Naive thymus-derived CD8-positive, alpha-beta T cell (primary cell): ENCODE data around the gene PDE4D. TPM values are rescaled to one million over a fixed set of nuclear protein-coding genes. Genes with fewer than 3 reads are reported as not detected.
A peak's percentile ranks its signal among the peaks of the same experiment; 100 is the strongest.
"Not testable (repeated sequence)": the region's sequence is repeated elsewhere in the genome, so short reads cannot be mapped to it uniquely, and the experiment has no call there.

ENCODE experiments used
- ATAC-seq, 2 donors: fragments of 150-1000 bp; cut with Tn5 transposase in 1 of 2; sonication (Bioruptor Pico), chemical (Tn5 transposase) in 1 of 2; 1 replicate in 1 of 2; 2 replicates in 1 of 2; pipeline ENCODE4 v1.10.0; 2021; ENCODE audit warnings: mild to moderate bottlenecking in 2 of 2, moderate library complexity in 2 of 2
- POLR2A ChIA-PET: fragments of 350-600 bp; sonication (Branson Sonifier 250); formaldehyde crosslinking; loops from one replicate; lab custom pipeline; 2021; ENCODE audit warnings: antibody characterized with exemption; lab: Charles Lee
- DNase-seq, 10 donors: peaks; one replicate each; pipeline versions ENCODE4 v3.0.0 to v3.0.0-alpha.2; 2020 to 2022
- H3K27ac Mint-ChIP-seq, 10 donors: one replicate each; pipeline ENCODE4 v1.8.0; 2020 to 2022; ENCODE audit warnings: mild to moderate bottlenecking in 10 of 10, mixed read lengths in 10 of 10, moderate library complexity in 4 of 10, inconsistent platforms in 1 of 10
- H3K27me3 Mint-ChIP-seq, 5 donors: one replicate each; pipeline ENCODE4 v1.8.0; 2021 to 2022; ENCODE audit warnings: mixed read lengths in 5 of 5
- H3K36me3 Mint-ChIP-seq, 3 donors: one replicate each; pipeline ENCODE4 v1.8.0; 2020 to 2022; ENCODE audit warnings: mixed read lengths in 3 of 3, mild to moderate bottlenecking in 2 of 3, inconsistent platforms in 1 of 3
- H3K4me1 Mint-ChIP-seq, 4 donors: one replicate each; pipeline ENCODE4 v1.8.0; 2021 to 2022; ENCODE audit warnings: mixed read lengths in 4 of 4
- H3K4me3 Mint-ChIP-seq, 10 donors: one replicate each; pipeline ENCODE4 v1.8.0; 2020 to 2022; ENCODE audit warnings: mild to moderate bottlenecking in 10 of 10, mixed read lengths in 10 of 10, moderate library complexity in 6 of 10, inconsistent platforms in 1 of 10
- H3K9me3 Mint-ChIP-seq, 9 donors: one replicate each; pipeline ENCODE4 v1.8.0; 2020 to 2022; ENCODE audit warnings: mixed read lengths in 9 of 9, mild to moderate bottlenecking in 3 of 9, inconsistent platforms in 1 of 9, moderate library complexity in 1 of 9
- polyA plus RNA-seq, 3 donors: library from polyadenylated mRNA; unstranded; fragments of 300-500 nt; fragmentation: Illumina TruSeq; gene quantifications; one replicate each; pipeline ENCODE4 v1.2.3, GENCODE V29; 2021
- total RNA-seq, 8 experiments: library from RNA in 2 of 8; stranded (reverse) in 2 of 8; gene quantifications; one replicate each; pipeline ENCODE4 v1.2.3 and lab custom pipeline; 2021 to 2026

Gene PDE4D
- total and polyA plus RNA-seq, 5 experiments from 2014 or later = 5.8 to 35.9 (median 8.8) TPM

- H3K4me1 Mint-ChIP-seq = no peaks in the 10 kb centered on the region
- H3K9me3 Mint-ChIP-seq = peaks cover 0 to 11% (median 0%) of the 10 kb centered on the region in 9 donors
- POLR2A ChIA-PET = no interaction called here
- H3K36me3 Mint-ChIP-seq = peaks cover 0 to 3% (median 0%) of the 10 kb centered on the region in 3 donors
- ATAC-seq (no peak), DNase-seq (no peak)
- no peak overlapping the region for H3K27ac Mint-ChIP-seq
- H3K4me3 Mint-ChIP-seq = no peak overlapping the region
- H3K27me3 Mint-ChIP-seq = peaks cover 0 to 3% (median 0%) of the 10 kb centered on the region in 5 donors
Observed at GRCh38 chr5:59693492-59694309, 199.8 kb downstream of the PDE4D start.

- Mint-ChIP-seq H3K27ac (no peak overlapping the region), H3K27me3 (peaks cover 0 to 11% (median 0%) of the 10 kb centered on the region in 5 donors), H3K36me3 (peaks cover 0 to 3% (median 0%) of the 10 kb centered on the region in 3 donors), H3K4me1 (no peaks in the 10 kb centered on the region), H3K4me3 (no peak overlapping the region), H3K9me3 (peaks cover 0 to 10% (median 0%) of the 10 kb centered on the region in 9 donors)
- DNase-seq (no peak), ATAC-seq (no peak)
- POLR2A ChIA-PET = no interaction called here
Observed at GRCh38 chr5:59685793-59686192, 207.7 kb downstream of the PDE4D start.

GRCh38 chr5:59685191-59685530 is 208.4 kb downstream of the PDE4D start:
- no peak overlapping the region for H3K27ac Mint-ChIP-seq
- peaks cover 0 to 4% (median 0%) of the 10 kb centered on the region in 9 donors for H3K9me3 Mint-ChIP-seq
- H3K4me3 Mint-ChIP-seq = no peak overlapping the region
- no peak for ATAC-seq
- H3K4me1 Mint-ChIP-seq = no peaks in the 10 kb centered on the region
- peaks cover 0 to 11% (median 0%) of the 10 kb centered on the region in 5 donors for H3K27me3 Mint-ChIP-seq
- no peak for DNase-seq
- POLR2A ChIA-PET = no interaction called here
- no peaks in the 10 kb centered on the region for H3K36me3 Mint-ChIP-seq

GRCh38 chr5:59684388-59685190 is 208.9 kb downstream of the PDE4D start:
- peaks cover 0 to 11% (median 0%) of the 10 kb centered on the region in 5 donors for H3K27me3 Mint-ChIP-seq
- H3K4me1 Mint-ChIP-seq = no peaks in the 10 kb centered on the region
- no peak overlapping the region for H3K27ac Mint-ChIP-seq
- POLR2A ChIA-PET = no interaction called here
- H3K4me3 Mint-ChIP-seq = no peak overlapping the region
- no peak for ATAC-seq
- DNase-seq = no peak
- no peaks in the 10 kb centered on the region for H3K36me3 Mint-ChIP-seq
- no peaks in the 10 kb centered on the region for H3K9me3 Mint-ChIP-seq

GRCh38 chr5:59683311-59683710 is 210.2 kb downstream of the PDE4D start:
- no peaks in the 10 kb centered on the region for H3K36me3 Mint-ChIP-seq
- no peaks in the 10 kb centered on the region for H3K4me1 Mint-ChIP-seq
- ATAC-seq (no peak), DNase-seq (no peak)
- peaks cover 0 to 9% (median 0%) of the 10 kb centered on the region in 5 donors for H3K27me3 Mint-ChIP-seq
- no peaks in the 10 kb centered on the region for H3K9me3 Mint-ChIP-seq
- POLR2A ChIA-PET = no interaction called here
- no peak overlapping the region for H3K27ac Mint-ChIP-seq
- H3K4me3 Mint-ChIP-seq = no peak overlapping the region

- no peak for DNase-seq
- Mint-ChIP-seq H3K36me3 (no peaks in the 10 kb centered on the region), H3K9me3 (no peaks in the 10 kb centered on the region), H3K27me3 (peaks cover 0 to 7% (median 0%) of the 10 kb centered on the region in 5 donors), H3K4me1 (no peaks in the 10 kb centered on the region), H3K27ac (no peak overlapping the region), H3K4me3 (no peak overlapping the region)
- ATAC-seq = no peak
- POLR2A ChIA-PET = no interaction called here
Observed at GRCh38 chr5:59682542-59682941, 211.0 kb downstream of the PDE4D start.

- no peaks in the 10 kb centered on the region for H3K36me3 Mint-ChIP-seq
- no peak overlapping the region for H3K4me3 Mint-ChIP-seq
- POLR2A ChIA-PET = no interaction called here
- ATAC-seq (no peak), DNase-seq (no peak)
- H3K9me3 Mint-ChIP-seq = no peaks in the 10 kb centered on the region
- H3K27ac Mint-ChIP-seq = no peak overlapping the region
- H3K4me1 Mint-ChIP-seq = no peaks in the 10 kb centered on the region
- peaks cover 0 to 9% (median 2%) of the 10 kb centered on the region in 5 donors for H3K27me3 Mint-ChIP-seq
Observed at GRCh38 chr5:59678943-59679342, 214.6 kb downstream of the PDE4D start.

GRCh38 chr5:59674763-59675162 is 218.8 kb downstream of the PDE4D start:
- no peak for ATAC-seq
- Mint-ChIP-seq H3K36me3 (no peaks in the 10 kb centered on the region), H3K4me3 (no peak overlapping the region), H3K27ac (no peak overlapping the region), H3K4me1 (no peaks in the 10 kb centered on the region), H3K9me3 (no peaks in the 10 kb centered on the region), H3K27me3 (peaks cover 0 to 10% (median 2%) of the 10 kb centered on the region in 5 donors)
- no peak for DNase-seq
- POLR2A ChIA-PET = no interaction called here

- DNase-seq (peak in 3 of 10 donors; percentile 32 to 38 (median 36)), ATAC-seq (no peak)
- H3K9me3 Mint-ChIP-seq = no peaks in the 10 kb centered on the region
- no peak overlapping the region for H3K27ac Mint-ChIP-seq
- POLR2A ChIA-PET = no interaction called here
- H3K4me3 Mint-ChIP-seq = no peak overlapping the region
- H3K36me3 Mint-ChIP-seq = no peaks in the 10 kb centered on the region
- no peaks in the 10 kb centered on the region for H3K4me1 Mint-ChIP-seq
- H3K27me3 Mint-ChIP-seq = peaks cover 0 to 8% (median 2%) of the 10 kb centered on the region in 5 donors
Observed at GRCh38 chr5:59673438-59674058, 220.0 kb downstream of the PDE4D start.

GRCh38 chr5:59666440-59667068 is 227.0 kb downstream of the PDE4D start:
- no peaks in the 10 kb centered on the region for H3K9me3 Mint-ChIP-seq
- H3K27me3 Mint-ChIP-seq = peaks cover 0 to 4% (median 0%) of the 10 kb centered on the region in 5 donors
- ATAC-seq = no peak
- peaks cover 0 to 12% (median 3%) of the 10 kb centered on the region in 4 donors for H3K4me1 Mint-ChIP-seq
- POLR2A ChIA-PET = no interaction called here
- no peak overlapping the region for H3K4me3 Mint-ChIP-seq
- H3K27ac Mint-ChIP-seq = no peak overlapping the region
- no peak for DNase-seq
- no peaks in the 10 kb centered on the region for H3K36me3 Mint-ChIP-seq

GRCh38 chr5:59665832-59666203 is 227.7 kb downstream of the PDE4D start:
- H3K27me3 Mint-ChIP-seq, H3K4me3 Mint-ChIP-seq, ATAC-seq, H3K27ac Mint-ChIP-seq, H3K9me3 Mint-ChIP-seq, H3K36me3 Mint-ChIP-seq, DNase-seq: not testable (repeated sequence)
- POLR2A ChIA-PET = interaction anchor here (0.6 kb wide), 1 partner anchor 18 kb away, joined by 5 read pairs; no protein-coding TSS in a partner anchor
- peaks cover 0 to 15% (median 4%) of the 10 kb centered on the region in 4 donors for H3K4me1 Mint-ChIP-seq

- DNase-seq (no peak), ATAC-seq (no peak)
- Mint-ChIP-seq H3K4me1 (peaks cover 0 to 20% (median 4%) of the 10 kb centered on the region in 4 donors), H3K27me3 (peaks cover 0 to 4% (median 0%) of the 10 kb centered on the region in 5 donors), H3K9me3 (no peaks in the 10 kb centered on the region), H3K4me3 (no peak overlapping the region), H3K27ac (no peak overlapping the region), H3K36me3 (no peaks in the 10 kb centered on the region)
- POLR2A ChIA-PET = interaction anchor here (0.6 kb wide), 1 partner anchor 18 kb away, joined by 5 read pairs; no protein-coding TSS in a partner anchor
Observed at GRCh38 chr5:59665086-59665831, 228.3 kb downstream of the PDE4D start.
